Articular chondrocyte of knee joint (primary cell): Measurements from ENCODE around the gene CRISP1. TPM values are rescaled to one million over a fixed set of nuclear protein-coding genes. Genes with fewer than 3 reads are reported as not detected.

ENCODE experiments used
- total RNA-seq: library from RNA; depleted of rRNA; stranded (reverse); fragments of >200 nt; gene quantifications from 2 replicates; pipeline ENCODE4 v1.2.3, GENCODE V29; 2012

CRISP1 gene, protein sequence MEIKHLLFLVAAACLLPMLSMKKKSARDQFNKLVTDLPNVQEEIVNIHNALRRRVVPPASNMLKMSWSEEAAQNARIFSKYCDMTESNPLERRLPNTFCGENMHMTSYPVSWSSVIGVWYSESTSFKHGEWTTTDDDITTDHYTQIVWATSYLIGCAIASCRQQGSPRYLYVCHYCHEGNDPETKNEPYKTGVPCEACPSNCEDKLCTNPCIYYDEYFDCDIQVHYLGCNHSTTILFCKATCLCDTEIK
- total RNA-seq = not detected in 2 replicates

DNA sequence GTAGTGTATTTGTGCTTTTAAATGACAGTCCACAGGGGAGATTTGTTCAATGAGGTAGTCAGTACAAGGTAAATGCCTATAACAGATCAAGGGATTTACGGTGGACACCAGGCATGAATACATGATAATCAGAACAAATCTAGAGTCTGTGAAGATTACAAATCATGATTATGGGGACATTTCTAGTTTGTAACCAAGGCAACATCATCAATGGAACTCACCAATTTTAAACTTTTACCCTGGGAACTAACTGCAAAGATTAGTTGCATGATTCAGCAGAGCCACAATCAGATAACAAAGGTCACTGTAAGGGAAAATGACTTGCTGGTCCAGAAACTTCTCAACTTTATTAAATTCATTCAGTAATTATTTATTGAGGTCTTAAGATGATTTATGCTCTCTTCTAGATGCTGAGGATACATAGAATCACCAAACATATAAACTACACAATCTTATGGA is at the start of gene CRISP1:
TSS of gene CRISP1 (minus strand) at position 51 of the 459 bp plus-strand sequence. CDS start 9,135 bp downstream, outside the sequence.

DNA sequence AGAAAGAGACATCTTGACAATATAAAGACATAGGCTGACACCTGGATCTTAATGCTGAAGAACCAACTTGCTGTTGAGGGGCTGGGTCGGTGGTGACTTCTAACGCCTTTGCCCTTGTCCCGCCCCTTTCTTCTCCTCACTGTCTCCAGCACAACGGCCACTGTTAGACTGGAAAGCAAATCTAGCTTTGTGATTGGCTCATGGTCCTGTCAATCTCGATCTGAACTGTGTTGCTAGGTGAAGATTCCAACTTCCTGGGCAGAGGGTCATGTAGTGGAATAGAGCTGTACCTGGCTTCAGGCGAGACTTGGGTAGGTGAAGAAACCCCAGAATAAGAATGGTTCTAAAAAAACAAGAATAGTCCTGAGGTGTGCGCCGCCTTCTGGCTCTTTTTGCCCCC is 79.2 kb downstream of the CRISP1 start, which contains the start of gene PGK2:
TSS of gene PGK2 (minus strand) at position 110 of the 400 bp plus-strand sequence. CDS start at position 12, 98 bp downstream.

Other genes with a start within 250 kb of the CRISP1 start
- gene RHAG, start 229.7 kb downstream of the CRISP1 start, total RNA-seq = not detected in 2 replicates
- not detected in 2 replicates for gene CRISP2, start 153.0 kb downstream of the CRISP1 start, total RNA-seq
- not detected in 2 replicates for gene CRISP3, start 122.1 kb downstream of the CRISP1 start, total RNA-seq
- not detected in 2 replicates for gene PGK2, start 79.2 kb downstream of the CRISP1 start, total RNA-seq
- gene DEFB114, start 97.6 kb upstream of the CRISP1 start, total RNA-seq = not detected in 2 replicates
- not detected in 2 replicates for gene DEFB113, start 103.1 kb upstream of the CRISP1 start, total RNA-seq
- not detected in 2 replicates for gene DEFB110, start 155.5 kb upstream of the CRISP1 start, total RNA-seq
- not detected in 2 replicates for gene DEFB112, start 183.4 kb upstream of the CRISP1 start, total RNA-seq